Stimulated activated effector memory CD8-positive, alpha-beta T cell treated with anti-CD3 and anti-CD28 coated beads, Interleukin-12 subunit alpha, Interleukin-12 subunit beta, amount 100 ng/mL, for 72 hours (primary cell): ENCODE measurements around the gene AHCYL2.
A peak's percentile ranks its signal among the peaks of the same experiment; 100 is the strongest.
"Not testable (repeated sequence)": the region's sequence is repeated elsewhere in the genome, so short reads cannot be mapped to it uniquely, and the experiment has no call there.

Experiments
- ATAC-seq: fragments of 150-1000 bp; cut with Tn5 transposase; 2 replicates; pipeline ENCODE4 v1.10.0; 2021
- DNase-seq, 2 donors: peaks; one replicate each; pipeline ENCODE4 v3.0.0; 2021 to 2022; ENCODE audit warnings: low spot score in 2 of 2
- H3K27ac Mint-ChIP-seq: one replicate; pipeline ENCODE4 v1.8.0; 2022; ENCODE audit warnings: mild to moderate bottlenecking, mixed read lengths
- H3K36me3 Mint-ChIP-seq: one replicate; pipeline ENCODE4 v1.8.0; 2022; ENCODE audit warnings: mild to moderate bottlenecking, mixed read lengths
- H3K4me1 Mint-ChIP-seq: one replicate; pipeline ENCODE4 v1.8.0; 2022; ENCODE audit warnings: mixed read lengths
- H3K4me3 Mint-ChIP-seq: one replicate; pipeline ENCODE4 v1.8.0; 2022; ENCODE audit warnings: mild to moderate bottlenecking, mixed read lengths
- H3K9me3 Mint-ChIP-seq: one replicate; pipeline ENCODE4 v1.8.0; 2022; ENCODE audit warnings: mixed read lengths

AHCYL2 gene

GRCh38 chr7:129438839-129439651, 214.2 kb downstream of the AHCYL2 start:
- DNase-seq: peak; percentile 17 to 74
- Mint-ChIP-seq H3K4me1 (peaks cover 43% of the 10 kb centered on the region), H3K9me3 (no peaks in the 10 kb centered on the region), H3K36me3 (peaks cover 78% of the 10 kb centered on the region), H3K27ac (peak overlapping the region; percentile 83), H3K4me3 (peak overlapping the region; percentile 61)
- ATAC-seq: peak; percentile 71

- Mint-ChIP-seq H3K27ac (peak overlapping the region; percentile 83), H3K36me3 (peaks cover 87% of the 10 kb centered on the region), H3K9me3 (no peaks in the 10 kb centered on the region), H3K4me3 (peak overlapping the region; percentile 14), H3K4me1 (peaks cover 41% of the 10 kb centered on the region)
- ATAC-seq (no peak), DNase-seq (no peak)
These were observed 215.3 kb downstream of the AHCYL2 start for GRCh38 chr7:129439963-129440625.

GRCh38 chr7:129443612-129444011, 218.8 kb downstream of the AHCYL2 start:
- peaks cover 21% of the 10 kb centered on the region for H3K4me1 Mint-ChIP-seq
- peaks cover 76% of the 10 kb centered on the region for H3K36me3 Mint-ChIP-seq
- DNase-seq: no peak
- peaks cover 1% of the 10 kb centered on the region for H3K9me3 Mint-ChIP-seq
- no peak overlapping the region for H3K4me3 Mint-ChIP-seq
- H3K27ac Mint-ChIP-seq: peak overlapping the region; percentile 34
- no peak for ATAC-seq

- not testable (repeated sequence) for H3K4me3 Mint-ChIP-seq, H3K9me3 Mint-ChIP-seq, ATAC-seq, DNase-seq, H3K27ac Mint-ChIP-seq
- Mint-ChIP-seq H3K4me1 (peaks cover 10% of the 10 kb centered on the region), H3K36me3 (peaks cover 68% of the 10 kb centered on the region)
These were observed 219.9 kb downstream of the AHCYL2 start for GRCh38 chr7:129444776-129445175.

GRCh38 chr7:129446925-129447324, 222.1 kb downstream of the AHCYL2 start:
- H3K27ac Mint-ChIP-seq, H3K4me3 Mint-ChIP-seq, H3K9me3 Mint-ChIP-seq, ATAC-seq, DNase-seq, H3K4me1 Mint-ChIP-seq: not testable (repeated sequence)
- peaks cover 46% of the 10 kb centered on the region for H3K36me3 Mint-ChIP-seq

- H3K9me3 Mint-ChIP-seq, ATAC-seq: not testable (repeated sequence)
- peaks cover 44% of the 10 kb centered on the region for H3K36me3 Mint-ChIP-seq
These were observed 222.6 kb downstream of the AHCYL2 start for GRCh38 chr7:129447445-129447844.

GRCh38 chr7:129448608-129449007, 223.8 kb downstream of the AHCYL2 start:
- H3K9me3 Mint-ChIP-seq, DNase-seq, H3K27ac Mint-ChIP-seq, H3K4me1 Mint-ChIP-seq, ATAC-seq, H3K4me3 Mint-ChIP-seq: not testable (repeated sequence)
- H3K36me3 Mint-ChIP-seq: peaks cover 33% of the 10 kb centered on the region

More at GRCh38 chr7:129447445-129447844, 222.6 kb downstream of the AHCYL2 start:
- not testable (repeated sequence) for H3K4me3 Mint-ChIP-seq, H3K4me1 Mint-ChIP-seq, H3K27ac Mint-ChIP-seq, DNase-seq

GRCh38 chr7:129450295-129450694, 225.5 kb downstream of the AHCYL2 start:
- no peak for DNase-seq
- peaks cover 7% of the 10 kb centered on the region for H3K9me3 Mint-ChIP-seq
- ATAC-seq: no peak
- no peaks in the 10 kb centered on the region for H3K4me1 Mint-ChIP-seq
- H3K4me3 Mint-ChIP-seq: no peak overlapping the region
- no peak overlapping the region for H3K27ac Mint-ChIP-seq
- H3K36me3 Mint-ChIP-seq: peaks cover 16% of the 10 kb centered on the region

GRCh38 chr7:129452589-129453231, 227.9 kb downstream of the AHCYL2 start:
- no peak for ATAC-seq
- H3K27ac Mint-ChIP-seq: peak overlapping the region; percentile 37
- H3K4me1 Mint-ChIP-seq: no peaks in the 10 kb centered on the region
- no peak overlapping the region for H3K4me3 Mint-ChIP-seq
- DNase-seq: no peak
- H3K36me3 Mint-ChIP-seq: no peaks in the 10 kb centered on the region
- peaks cover 7% of the 10 kb centered on the region for H3K9me3 Mint-ChIP-seq

- no peak for ATAC-seq
- no peaks in the 10 kb centered on the region for H3K4me1 Mint-ChIP-seq
- H3K36me3 Mint-ChIP-seq: no peaks in the 10 kb centered on the region
- no peak for DNase-seq
- H3K27ac Mint-ChIP-seq: peak overlapping the region; percentile 37
- H3K4me3 Mint-ChIP-seq: no peak overlapping the region
- H3K9me3 Mint-ChIP-seq: peaks cover 5% of the 10 kb centered on the region
These were observed 228.8 kb downstream of the AHCYL2 start for GRCh38 chr7:129453510-129454248.

GRCh38 chr7:129454249-129454551, 229.4 kb downstream of the AHCYL2 start:
- ATAC-seq (no peak), DNase-seq (no peak)
- H3K9me3 Mint-ChIP-seq: peaks cover under 1% of the 10 kb centered on the region
- H3K27ac Mint-ChIP-seq: no peak overlapping the region
- H3K4me3 Mint-ChIP-seq: no peak overlapping the region
- H3K36me3 Mint-ChIP-seq: no peaks in the 10 kb centered on the region
- no peaks in the 10 kb centered on the region for H3K4me1 Mint-ChIP-seq

GRCh38 chr7:129456421-129456820, 231.6 kb downstream of the AHCYL2 start:
- Mint-ChIP-seq H3K4me3 (no peak overlapping the region), H3K36me3 (no peaks in the 10 kb centered on the region), H3K4me1 (no peaks in the 10 kb centered on the region), H3K27ac (no peak overlapping the region), H3K9me3 (no peaks in the 10 kb centered on the region)
- ATAC-seq: no peak
- DNase-seq: no peak

GRCh38 chr7:129457101-129457500, 232.3 kb downstream of the AHCYL2 start:
- DNase-seq: no peak
- H3K4me3 Mint-ChIP-seq: no peak overlapping the region
- H3K9me3 Mint-ChIP-seq: no peaks in the 10 kb centered on the region
- ATAC-seq: no peak
- H3K27ac Mint-ChIP-seq: no peak overlapping the region
- no peaks in the 10 kb centered on the region for H3K4me1 Mint-ChIP-seq
- H3K36me3 Mint-ChIP-seq: no peaks in the 10 kb centered on the region

- ATAC-seq: no peak
- no peak overlapping the region for H3K4me3 Mint-ChIP-seq
- H3K9me3 Mint-ChIP-seq: no peaks in the 10 kb centered on the region
- no peak overlapping the region for H3K27ac Mint-ChIP-seq
- no peaks in the 10 kb centered on the region for H3K4me1 Mint-ChIP-seq
- no peak for DNase-seq
- H3K36me3 Mint-ChIP-seq: no peaks in the 10 kb centered on the region
These were observed 233.3 kb downstream of the AHCYL2 start for GRCh38 chr7:129458171-129458570.

GRCh38 chr7:129461809-129462208, 237.0 kb downstream of the AHCYL2 start:
- Mint-ChIP-seq H3K4me1 (no peaks in the 10 kb centered on the region), H3K9me3 (no peaks in the 10 kb centered on the region), H3K36me3 (no peaks in the 10 kb centered on the region), H3K4me3 (no peak overlapping the region), H3K27ac (no peak overlapping the region)
- DNase-seq: no peak
- ATAC-seq: no peak
